HL-60 (cell line): ENCODE data around the gene YLPM1.
A peak's percentile ranks its signal among the peaks of the same experiment; 100 is the strongest.

Experiments used
- DNase-seq, 2 experiments: peaks; one replicate each; pipeline ENCODE4 v3.0.0-alpha.2; 2010 to 2020; ENCODE audit warnings: low read depth in 1 of 2, low spot score in 1 of 2
- H3K27ac ChIP-seq: fragments of 250-450 bp; sonication (Bioruptor Pico); replicated peaks from 2 replicates; pipeline ENCODE4 v1.5.1; 2020; ENCODE audit warnings: mild to moderate bottlenecking, moderate library complexity
- H3K27me3 ChIP-seq: fragments of 250-450 bp; sonication (Bioruptor Pico); 2 replicates; pipeline ENCODE4 v1.5.1; 2021; ENCODE audit warnings: mild to moderate bottlenecking, moderate library complexity; ENCODE audit not compliant: insufficient read depth, poor library complexity, severe bottlenecking
- H3K4me3 ChIP-seq: replicated peaks from 2 replicates; pipeline ENCODE4 v1.5.1; 2011; ENCODE audit warnings: mild to moderate bottlenecking, control low read depth, low read length; ENCODE audit not compliant: insufficient read depth
- CTCF ChIP-seq: IDR thresholded peaks from one replicate; pipeline ENCODE4 v1.5.1; 2011; ENCODE audit warnings: low read length, control low read depth, inconsistent platforms; ENCODE audit not compliant: insufficient read depth
- GABPA ChIP-seq: IDR thresholded peaks from 2 replicates; pipeline ENCODE4 v1.6.1; 2012; ENCODE audit warnings: low read depth
- POLR2AphosphoS5 ChIP-seq: IDR thresholded peaks from 2 replicates; pipeline ENCODE4 v1.6.1; 2012; ENCODE audit warnings: low read depth
- REST ChIP-seq: IDR thresholded peaks from 2 replicates; pipeline ENCODE4 v1.6.1; 2012; ENCODE audit warnings: low read depth; ENCODE audit not compliant: insufficient replicate concordance
- SPI1 ChIP-seq: IDR thresholded peaks from 2 replicates; pipeline ENCODE4 v1.6.1; 2012; ENCODE audit warnings: low read depth, mild to moderate bottlenecking, borderline replicate concordance

YLPM1 gene

GRCh38 chr14:74804219-74804825 lies 41.2 kb downstream of the YLPM1 start:
- Histone ChIP-seq H3K27ac (no peak overlapping the region), H3K4me3 (no peak overlapping the region), H3K27me3 (no peaks in the 10 kb centered on the region)
- peak in 1 of 2 experiments; percentile 13 for DNase-seq
- no peak for TF ChIP-seq SPI1
- no peak for TF ChIP-seq REST
- TF ChIP-seq POLR2AphosphoS5: no peak
- no peak for TF ChIP-seq GABPA
- TF ChIP-seq CTCF: no peak

GRCh38 chr14:74807853-74808545 lies 44.9 kb downstream of the YLPM1 start:
- TF ChIP-seq CTCF: no peak
- no peak for TF ChIP-seq REST
- no peak for TF ChIP-seq GABPA
- TF ChIP-seq POLR2AphosphoS5: no peak
- no peak for TF ChIP-seq SPI1
- no peak for DNase-seq
- no peaks in the 10 kb centered on the region for H3K27me3 ChIP-seq
- H3K27ac ChIP-seq: no peak overlapping the region
- no peak overlapping the region for H3K4me3 ChIP-seq

GRCh38 chr14:74816124-74816523 lies 53.0 kb downstream of the YLPM1 start:
- no peak for DNase-seq
- no peak overlapping the region for H3K4me3 ChIP-seq

More at GRCh38 chr14:74816124-74816523, 53.0 kb downstream of the YLPM1 start:
- TF ChIP-seq POLR2AphosphoS5: no peak
- no peak for TF ChIP-seq SPI1
- TF ChIP-seq GABPA: no peak
- no peak for TF ChIP-seq CTCF
- no peak for TF ChIP-seq REST
- H3K27me3 ChIP-seq: no peaks in the 10 kb centered on the region
- H3K27ac ChIP-seq: no peak overlapping the region
